Thyroid gland (tissue), 4 donors: ENCODE results near the gene MVP.

Experiments used
- POLR2A ChIP-seq, 2 donors: fragments of 450-650 bp; IDR thresholded peaks; one replicate each; pipeline ENCODE4 v1.6.1; 2017; ENCODE audit warnings: antibody characterized with exemption in 2 of 2, mild to moderate bottlenecking in 2 of 2, moderate library complexity in 1 of 2
- TF ChIP-seq, protein P1 (sequence below), 6 experiments: fragments of 200-600 bp in 3 of 6; fragments of 450-650 bp in 3 of 6; sonication (generic) in 3 of 6; IDR thresholded peaks; one replicate each; pipeline ENCODE4 v1.5.1; 2016 to 2019; ENCODE audit warnings: antibody characterized with exemption in 6 of 6, mild to moderate bottlenecking in 2 of 6, inconsistent platforms in 1 of 6, moderate library complexity in 1 of 6

DNA sequence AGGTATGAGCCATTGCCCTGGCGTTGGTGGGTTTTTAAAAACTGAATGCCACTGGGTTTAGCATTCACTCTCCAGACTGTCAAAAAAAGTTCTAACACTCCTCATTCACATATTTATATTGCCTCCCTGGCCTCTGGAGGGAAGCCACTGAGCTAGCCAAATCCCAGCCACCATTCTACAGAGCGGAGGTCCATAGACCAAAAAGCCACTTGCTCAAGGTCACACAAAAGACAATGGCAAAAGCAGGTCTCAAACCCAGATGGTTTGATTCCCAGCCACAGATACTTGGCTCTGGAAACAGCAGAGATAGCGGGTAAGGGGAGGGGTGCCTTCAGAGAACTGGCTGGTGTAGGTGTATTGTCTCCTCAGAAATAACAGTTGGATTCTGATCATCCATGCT is 60.8 kb downstream of the MVP start:
- TF ChIP-seq, protein P1, sequence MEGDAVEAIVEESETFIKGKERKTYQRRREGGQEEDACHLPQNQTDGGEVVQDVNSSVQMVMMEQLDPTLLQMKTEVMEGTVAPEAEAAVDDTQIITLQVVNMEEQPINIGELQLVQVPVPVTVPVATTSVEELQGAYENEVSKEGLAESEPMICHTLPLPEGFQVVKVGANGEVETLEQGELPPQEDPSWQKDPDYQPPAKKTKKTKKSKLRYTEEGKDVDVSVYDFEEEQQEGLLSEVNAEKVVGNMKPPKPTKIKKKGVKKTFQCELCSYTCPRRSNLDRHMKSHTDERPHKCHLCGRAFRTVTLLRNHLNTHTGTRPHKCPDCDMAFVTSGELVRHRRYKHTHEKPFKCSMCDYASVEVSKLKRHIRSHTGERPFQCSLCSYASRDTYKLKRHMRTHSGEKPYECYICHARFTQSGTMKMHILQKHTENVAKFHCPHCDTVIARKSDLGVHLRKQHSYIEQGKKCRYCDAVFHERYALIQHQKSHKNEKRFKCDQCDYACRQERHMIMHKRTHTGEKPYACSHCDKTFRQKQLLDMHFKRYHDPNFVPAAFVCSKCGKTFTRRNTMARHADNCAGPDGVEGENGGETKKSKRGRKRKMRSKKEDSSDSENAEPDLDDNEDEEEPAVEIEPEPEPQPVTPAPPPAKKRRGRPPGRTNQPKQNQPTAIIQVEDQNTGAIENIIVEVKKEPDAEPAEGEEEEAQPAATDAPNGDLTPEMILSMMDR (IDR thresholded peaks at IDR 0.05): no peak
- no peak for TF ChIP-seq POLR2A (IDR thresholded peaks at IDR 0.05)
